Fibroblast of lung (primary cell): ENCODE measurements around the gene CACNA1E. TPM values are rescaled to one million over a fixed set of nuclear protein-coding genes. Genes with fewer than 3 reads are reported as not detected.
A peak's percentile ranks its signal among the peaks of the same experiment; 100 is the strongest.

Experiments used
- DNase-seq, 2 donors: peaks; one replicate each; pipeline versions ENCODE4 v3.0.0 to v3.0.0-alpha.2; 2010; ENCODE audit warnings: low read depth in 2 of 2
- H2AFZ ChIP-seq: 2 replicates; pipeline ENCODE4 v1.5.1; 2012; ENCODE audit warnings: low read length, control low read depth, inconsistent platforms
- H3K27ac ChIP-seq: 2 replicates; pipeline ENCODE4 v1.5.1; 2011; ENCODE audit warnings: low read length, control low read depth; ENCODE audit not compliant: insufficient read depth
- H3K27me3 ChIP-seq: 2 replicates; pipeline ENCODE4 v1.5.1; 2011; ENCODE audit warnings: mild to moderate bottlenecking, low read length; ENCODE audit not compliant: control insufficient read depth, insufficient read depth
- H3K36me3 ChIP-seq: 2 replicates; pipeline ENCODE4 v1.5.1; 2011; ENCODE audit warnings: low read length; ENCODE audit not compliant: control insufficient read depth, insufficient read depth
- H3K4me1 ChIP-seq: 2 replicates; pipeline ENCODE4 v1.5.1; 2011; ENCODE audit warnings: low read length; ENCODE audit not compliant: control insufficient read depth, insufficient read depth; ENCODE audit errors: extremely low read depth
- H3K4me2 ChIP-seq: 2 replicates; pipeline ENCODE4 v1.5.1; 2011; ENCODE audit warnings: low read length, control low read depth; ENCODE audit not compliant: insufficient read depth; ENCODE audit errors: extremely low read depth
- H3K4me3 ChIP-seq, 4 experiments: fragments of 200-600 bp in 1 of 4; sonication (generic) in 1 of 4; replicated peaks in 1 of 4; 2 replicates each; pipeline ENCODE4 v1.5.1; 2011 to 2016; ENCODE audit warnings: low read length in 4 of 4, low read depth in 3 of 4, mild to moderate bottlenecking in 3 of 4, control low read depth in 2 of 4, inconsistent platforms in 1 of 4, mixed read lengths in 1 of 4; ENCODE audit not compliant: insufficient read depth in 1 of 4; ENCODE audit errors: control extremely low read depth in 1 of 4
- H3K79me2 ChIP-seq: 2 replicates; pipeline ENCODE4 v1.5.1; 2012; ENCODE audit warnings: mild to moderate bottlenecking, low read length, inconsistent platforms; ENCODE audit not compliant: control insufficient read depth, insufficient read depth
- H3K9ac ChIP-seq: 2 replicates; pipeline ENCODE4 v1.5.1; 2011; ENCODE audit warnings: mild to moderate bottlenecking, low read length, control low read depth; ENCODE audit not compliant: insufficient read depth
- H3K9me3 ChIP-seq: 2 replicates; pipeline ENCODE4 v1.5.1; 2012; ENCODE audit warnings: low read depth, low read length; ENCODE audit not compliant: control insufficient read depth, insufficient read depth
- H4K20me1 ChIP-seq: 2 replicates; pipeline ENCODE4 v1.5.1; 2011; ENCODE audit warnings: low read length; ENCODE audit not compliant: control insufficient read depth, insufficient read depth; ENCODE audit errors: extremely low read depth
- EZH2 ChIP-seq: IDR thresholded peaks from 2 replicates; pipeline ENCODE4 v1.5.1; 2012; ENCODE audit warnings: low read length, control low read depth, mild to moderate bottlenecking; ENCODE audit errors: missing control alignments
- polyA plus RNA-seq, 2 donors: library from polyadenylated mRNA; depleted of rRNA in 1 of 2; stranded (reverse) in 1 of 2; unstranded in 1 of 2; fragments of >200 nt; gene quantifications; 2 replicates each; pipeline ENCODE4 v1.2.1, GENCODE V29; 2011 to 2012; ENCODE audit warnings: missing spikeins in 1 of 2
- total RNA-seq: library from RNA; depleted of rRNA; stranded (reverse); fragments of >200 nt; gene quantifications from 2 replicates; pipeline ENCODE4 v1.2.1, GENCODE V29; 2014
- TF ChIP-seq, protein P1 (sequence below), 2 donors: IDR thresholded peaks in 1 of 2; conservative IDR thresholded peaks in 1 of 2; 1 replicate in 1 of 2; 2 replicates in 1 of 2; pipeline ENCODE4 v1.5.1; 2011 to 2012; ENCODE audit warnings: low read length in 2 of 2, control low read depth in 1 of 2, inconsistent platforms in 1 of 2, low read depth in 1 of 2, mild to moderate bottlenecking in 1 of 2

CACNA1E gene
- total and polyA plus RNA-seq, 2 donors (not counting 1 experiment from before 2014, with no cell fraction given) = 0.01 TPM; not detected in 1

DNA sequence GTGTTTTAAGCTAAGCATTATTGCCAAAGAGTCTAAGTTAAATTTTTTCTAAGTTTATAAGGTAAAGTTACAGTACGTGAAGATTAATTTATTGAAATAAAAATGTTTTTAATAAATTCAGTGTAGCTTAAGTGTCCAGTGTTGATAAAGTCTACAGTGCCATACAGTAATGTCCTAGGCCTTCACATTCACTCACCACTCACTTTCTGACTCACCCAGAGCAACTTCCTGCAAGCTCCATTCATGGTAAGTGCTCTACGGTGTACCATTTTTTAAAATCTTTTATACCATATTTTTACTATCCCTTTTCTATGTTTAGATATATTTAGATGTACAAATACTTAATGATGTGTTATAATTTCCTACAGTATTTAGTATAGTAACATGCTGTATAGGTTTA, 173.2 kb downstream of the CACNA1E start:
- H3K9ac ChIP-seq = no peak overlapping the region
- H3K36me3 ChIP-seq = no peaks in the 10 kb centered on the region
- H2AFZ ChIP-seq = no peak overlapping the region
- DNase-seq = peak; percentile 2 to 28
- no peak overlapping the region for H3K27ac ChIP-seq
- H3K27me3 ChIP-seq = no peaks in the 10 kb centered on the region
- H4K20me1 ChIP-seq = no peaks in the 10 kb centered on the region
- H3K79me2 ChIP-seq = no peaks in the 10 kb centered on the region
- H3K4me3 ChIP-seq = no peak overlapping the region
- TF ChIP-seq EZH2 = no peak
- TF ChIP-seq, protein P1, sequence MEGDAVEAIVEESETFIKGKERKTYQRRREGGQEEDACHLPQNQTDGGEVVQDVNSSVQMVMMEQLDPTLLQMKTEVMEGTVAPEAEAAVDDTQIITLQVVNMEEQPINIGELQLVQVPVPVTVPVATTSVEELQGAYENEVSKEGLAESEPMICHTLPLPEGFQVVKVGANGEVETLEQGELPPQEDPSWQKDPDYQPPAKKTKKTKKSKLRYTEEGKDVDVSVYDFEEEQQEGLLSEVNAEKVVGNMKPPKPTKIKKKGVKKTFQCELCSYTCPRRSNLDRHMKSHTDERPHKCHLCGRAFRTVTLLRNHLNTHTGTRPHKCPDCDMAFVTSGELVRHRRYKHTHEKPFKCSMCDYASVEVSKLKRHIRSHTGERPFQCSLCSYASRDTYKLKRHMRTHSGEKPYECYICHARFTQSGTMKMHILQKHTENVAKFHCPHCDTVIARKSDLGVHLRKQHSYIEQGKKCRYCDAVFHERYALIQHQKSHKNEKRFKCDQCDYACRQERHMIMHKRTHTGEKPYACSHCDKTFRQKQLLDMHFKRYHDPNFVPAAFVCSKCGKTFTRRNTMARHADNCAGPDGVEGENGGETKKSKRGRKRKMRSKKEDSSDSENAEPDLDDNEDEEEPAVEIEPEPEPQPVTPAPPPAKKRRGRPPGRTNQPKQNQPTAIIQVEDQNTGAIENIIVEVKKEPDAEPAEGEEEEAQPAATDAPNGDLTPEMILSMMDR (conservative IDR thresholded peaks at IDR 0.05 in 1 of 2, IDR thresholded peaks at IDR 0.05 in 1 of 2; ENCODE audit: low read depth in 1 of 2, low read length in 2 of 2) = no peak
- no peaks in the 10 kb centered on the region for H3K4me1 ChIP-seq
- H3K9me3 ChIP-seq = no peaks in the 10 kb centered on the region
- H3K4me2 ChIP-seq = no peak overlapping the region

- H3K9ac ChIP-seq = no peak overlapping the region
- no peak for DNase-seq
- H3K4me3 ChIP-seq = no peak overlapping the region
- H3K79me2 ChIP-seq = no peaks in the 10 kb centered on the region
- H3K4me1 ChIP-seq = no peaks in the 10 kb centered on the region
- no peak overlapping the region for H3K4me2 ChIP-seq
- TF ChIP-seq, protein P1 (conservative IDR thresholded peaks at IDR 0.05 in 1 of 2, IDR thresholded peaks at IDR 0.05 in 1 of 2; ENCODE audit: low read depth in 1 of 2, low read length in 2 of 2) = no peak
- no peak for TF ChIP-seq EZH2
- H3K9me3 ChIP-seq = no peaks in the 10 kb centered on the region
- H2AFZ ChIP-seq = no peak overlapping the region
- H3K27me3 ChIP-seq = no peaks in the 10 kb centered on the region
- H4K20me1 ChIP-seq = no peaks in the 10 kb centered on the region
- H3K36me3 ChIP-seq = no peaks in the 10 kb centered on the region
- H3K27ac ChIP-seq = no peak overlapping the region
Measured at GRCh38 chr1:181658581-181658980, 175.3 kb downstream of the CACNA1E start.

GRCh38 chr1:181659321-181659957, 176.1 kb downstream of the CACNA1E start:
- Histone ChIP-seq H3K27me3 (no peaks in the 10 kb centered on the region), H3K9me3 (no peaks in the 10 kb centered on the region), H3K4me1 (no peaks in the 10 kb centered on the region), H4K20me1 (no peaks in the 10 kb centered on the region), H3K79me2 (no peaks in the 10 kb centered on the region), H3K36me3 (no peaks in the 10 kb centered on the region), H3K9ac (no peak overlapping the region), H2AFZ (no peak overlapping the region), H3K27ac (no peak overlapping the region), H3K4me2 (no peak overlapping the region), H3K4me3 (no peak overlapping the region)
- TF ChIP-seq, protein P1 (conservative IDR thresholded peaks at IDR 0.05 in 1 of 2, IDR thresholded peaks at IDR 0.05 in 1 of 2; ENCODE audit: low read depth in 1 of 2, low read length in 2 of 2) = no peak
- no peak for TF ChIP-seq EZH2
- DNase-seq = no peak
